Activated T-helper 1 cell treated with anti-CD3 and anti-CD28 coated beads, Interleukin-2, amount 50 U/mL, for 16 hours (primary cell): ENCODE data around the gene KRT28.
"Not testable (repeated sequence)": the region's sequence is repeated elsewhere in the genome, so short reads cannot be mapped to it uniquely, and the experiment has no call there.

Source experiments
- DNase-seq, 2 donors: peaks; one replicate each; pipeline ENCODE4 v3.0.0-alpha.2; 2020; ENCODE audit warnings: low read depth in 1 of 2, low spot score in 1 of 2

The KRT28 gene

GRCh38 chr17:40819528-40820125 lies 19.9 kb upstream of the KRT28 start:
- no peak for DNase-seq

DNA sequence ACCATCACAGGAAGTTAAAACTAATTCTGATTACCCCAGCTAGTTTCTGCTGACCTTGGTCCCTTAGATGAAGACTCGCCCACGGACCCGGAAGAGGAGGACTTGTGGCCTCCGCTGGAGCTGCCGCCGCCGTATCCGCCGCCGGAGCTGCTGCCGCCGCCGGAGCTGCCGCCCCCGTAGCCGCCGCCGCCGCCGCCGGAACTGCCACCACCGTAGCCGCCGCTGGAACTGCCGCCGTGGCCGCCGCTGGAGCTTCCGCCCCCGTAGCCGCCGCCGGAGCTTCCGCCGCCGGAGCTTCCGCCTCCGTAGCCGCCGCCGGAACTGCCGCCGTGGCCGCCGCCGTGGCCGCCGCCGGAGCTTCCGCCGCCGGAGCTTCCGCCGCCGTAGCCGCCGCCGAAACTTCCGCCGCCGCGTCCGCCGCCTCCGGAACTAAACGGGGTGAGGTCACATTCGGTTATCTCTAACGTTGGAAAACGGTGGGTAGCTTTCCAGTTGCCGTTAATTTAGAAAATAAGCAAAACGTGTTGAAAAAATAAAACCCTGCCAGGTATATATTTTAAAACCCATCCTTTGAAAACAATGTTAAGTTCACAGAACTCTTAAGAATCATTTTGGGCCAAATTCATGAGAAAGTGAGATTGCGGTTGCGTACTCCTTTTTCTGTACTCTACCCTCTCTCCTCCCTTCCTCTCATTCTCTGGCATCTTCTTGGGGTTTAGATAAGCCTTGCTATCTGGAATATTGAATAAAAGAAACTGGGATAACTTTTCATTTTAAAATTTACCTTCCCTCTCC lies 19.2 kb upstream of the KRT28 start:
- peak; percentile 71 to 78 for DNase-seq

- no peak for DNase-seq
Measured at GRCh38 chr17:40818343-40818732, 18.6 kb upstream of the KRT28 start.

DNA sequence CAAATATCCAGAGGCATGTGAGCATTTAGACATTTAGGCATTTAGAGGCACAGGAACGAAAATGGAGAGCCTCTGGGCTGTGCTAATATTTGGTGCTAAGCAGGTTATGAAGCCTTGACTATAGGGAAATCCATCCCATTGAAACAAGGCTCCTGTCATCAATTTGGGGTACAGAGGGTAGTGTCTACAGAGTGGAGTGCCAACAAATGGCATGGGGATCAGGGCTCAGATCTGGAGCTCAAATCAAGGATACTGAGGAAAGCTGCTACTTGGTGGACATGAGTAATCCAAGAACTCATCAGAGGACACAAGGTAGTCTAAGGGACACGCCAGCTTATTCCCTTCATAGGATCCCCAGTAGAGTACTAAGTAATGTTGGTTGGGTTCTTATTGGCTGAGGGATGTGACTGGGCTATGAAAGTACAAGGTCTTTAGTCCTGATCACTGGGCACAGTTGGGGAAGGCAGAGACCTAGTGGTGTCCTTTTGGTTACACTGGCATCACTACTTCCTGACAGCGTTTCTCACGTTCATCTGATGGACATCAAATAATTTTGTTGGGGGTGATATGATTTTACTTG lies 17.4 kb upstream of the KRT28 start:
- DNase-seq = no peak

DNA sequence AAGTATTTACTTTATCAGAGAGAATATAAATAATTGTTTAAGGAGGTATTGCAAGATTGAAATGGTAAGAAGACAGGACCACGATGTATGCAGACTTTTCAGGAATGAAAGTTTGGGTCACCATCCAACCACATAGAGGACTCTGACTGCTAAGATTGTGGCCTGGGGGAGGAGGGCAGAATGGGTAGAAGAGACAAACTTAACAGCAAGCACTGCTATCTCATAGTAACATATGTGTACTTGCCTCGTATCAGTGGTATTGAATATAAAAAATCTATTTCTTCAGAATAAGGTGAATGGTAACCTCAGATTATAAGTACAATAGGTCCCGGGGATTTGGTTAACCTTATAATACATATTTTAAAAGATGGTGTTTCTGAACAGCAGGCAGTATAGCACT lies 16.8 kb upstream of the KRT28 start:
- DNase-seq = no peak

- DNase-seq = no peak
Measured at GRCh38 chr17:40815381-40815780, 15.6 kb upstream of the KRT28 start.

GRCh38 chr17:40814657-40815056 lies 14.9 kb upstream of the KRT28 start:
- DNase-seq = not testable (repeated sequence)

DNA sequence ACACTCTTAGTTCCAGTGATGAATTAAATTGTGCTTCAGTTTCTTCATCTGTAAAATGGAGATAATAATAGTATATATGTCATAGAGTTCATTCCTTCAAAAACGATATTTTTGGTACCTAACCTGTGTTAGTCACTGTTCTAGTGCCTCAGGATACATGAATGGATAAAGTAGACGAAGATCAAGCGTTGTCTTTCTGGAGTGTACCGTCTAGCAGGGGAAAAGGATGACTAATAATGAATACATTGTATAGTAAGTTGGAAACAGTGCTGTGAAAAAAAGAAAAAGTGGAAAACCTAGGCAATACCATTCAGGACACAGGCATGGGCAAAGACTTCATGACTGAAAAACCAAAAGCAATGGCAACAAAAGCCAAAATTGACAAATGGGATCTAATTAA lies 14.0 kb upstream of the KRT28 start:
- no peak for DNase-seq

GRCh38 chr17:40812639-40813038 lies 12.9 kb upstream of the KRT28 start:
- DNase-seq = no peak

DNA sequence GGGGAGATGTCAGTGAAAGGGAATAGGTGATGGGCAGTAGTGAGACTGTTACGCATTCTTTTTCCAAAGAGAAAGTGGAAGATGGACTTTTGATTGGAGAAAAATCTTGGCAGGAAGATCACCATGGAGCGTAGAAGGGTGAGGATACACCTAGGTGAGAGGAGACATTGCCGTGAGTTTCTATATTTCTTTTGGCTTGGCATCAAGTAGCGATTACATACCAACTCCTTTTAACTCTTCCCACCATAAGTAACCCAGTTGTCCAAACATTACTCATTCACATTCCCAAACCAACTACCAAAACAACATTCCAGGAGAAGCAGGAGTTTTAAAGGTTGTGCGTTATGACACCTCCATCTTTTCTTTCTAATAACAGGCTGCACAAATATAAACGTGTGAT lies 10.7 kb upstream of the KRT28 start:
- DNase-seq = no peak

DNA sequence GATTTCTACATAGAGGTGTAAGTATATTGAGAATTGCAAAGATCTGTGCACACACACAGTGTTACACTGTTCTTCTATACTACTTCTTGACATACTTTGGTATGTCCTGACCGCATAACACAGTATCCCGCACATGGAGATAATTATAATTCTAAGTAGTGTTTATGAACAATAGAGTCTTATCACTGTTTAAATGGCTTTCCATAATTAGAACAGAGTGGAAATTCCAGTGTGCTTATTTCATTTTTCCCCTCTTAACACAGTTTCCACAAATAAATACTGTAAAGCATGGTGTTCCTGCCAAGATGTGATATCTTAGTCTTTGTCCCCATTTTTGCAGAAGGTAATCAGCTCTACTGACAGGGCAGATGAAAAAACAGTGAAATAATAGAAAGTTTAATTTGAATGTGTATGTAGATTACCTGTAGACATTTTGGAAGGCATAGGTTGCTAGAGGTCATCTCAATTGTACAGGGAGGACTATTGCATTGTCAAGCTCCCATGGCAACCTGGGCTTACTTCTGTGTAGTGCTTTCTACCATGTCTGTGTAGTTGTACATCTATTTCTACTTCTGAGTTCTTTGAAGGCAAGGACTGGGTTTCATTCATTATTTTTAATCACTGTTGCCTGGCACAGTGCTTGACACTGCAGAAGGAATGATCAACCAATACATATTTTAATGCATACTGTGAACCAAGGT lies 10.1 kb upstream of the KRT28 start:
- DNase-seq = no peak

DNA sequence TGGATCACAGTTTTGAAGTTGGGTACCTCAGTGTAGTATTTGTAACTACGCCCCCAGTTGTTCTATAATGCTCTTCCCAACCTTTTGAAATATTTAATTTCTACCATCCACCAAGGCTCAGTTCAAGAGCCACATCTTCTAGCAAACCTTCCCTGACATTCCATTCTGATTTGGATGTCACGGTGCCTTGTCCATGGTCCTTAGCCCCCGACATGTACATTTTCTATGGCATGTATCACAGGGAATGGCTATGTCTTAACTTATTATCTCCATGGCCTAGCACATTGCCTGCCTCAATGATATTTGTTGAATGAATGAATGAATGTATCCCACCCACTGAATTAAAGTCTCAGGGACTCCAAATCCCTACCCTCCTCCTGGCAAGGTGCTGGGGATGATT lies 6.4 kb upstream of the KRT28 start:
- no peak for DNase-seq

DNA sequence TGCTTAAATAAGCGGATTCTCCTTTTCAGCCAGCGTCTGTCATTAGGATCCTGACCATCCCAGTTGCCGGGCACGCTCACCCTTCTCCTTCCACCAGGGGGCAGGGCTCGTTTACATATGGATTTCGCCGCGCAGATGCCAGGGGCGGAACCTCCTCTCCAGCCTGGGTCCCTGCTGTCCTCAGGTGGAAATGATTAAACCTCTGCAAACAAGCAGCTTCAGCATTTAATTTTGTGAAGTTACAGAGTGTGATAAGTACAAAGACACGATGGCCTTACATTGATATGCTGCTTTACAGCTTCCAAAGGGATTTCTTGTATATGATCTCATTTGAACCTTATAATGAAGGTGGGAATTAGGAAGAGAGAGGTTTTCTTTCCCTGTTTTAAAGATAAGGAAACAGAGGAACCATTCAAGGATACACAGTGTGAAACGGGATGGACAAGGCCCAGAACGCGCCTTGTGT lies 3.9 kb upstream of the KRT28 start:
- peak; percentile 47 to 57 for DNase-seq

- DNase-seq = no peak
Measured at GRCh38 chr17:40801157-40801556, 1.4 kb upstream of the KRT28 start.

DNA sequence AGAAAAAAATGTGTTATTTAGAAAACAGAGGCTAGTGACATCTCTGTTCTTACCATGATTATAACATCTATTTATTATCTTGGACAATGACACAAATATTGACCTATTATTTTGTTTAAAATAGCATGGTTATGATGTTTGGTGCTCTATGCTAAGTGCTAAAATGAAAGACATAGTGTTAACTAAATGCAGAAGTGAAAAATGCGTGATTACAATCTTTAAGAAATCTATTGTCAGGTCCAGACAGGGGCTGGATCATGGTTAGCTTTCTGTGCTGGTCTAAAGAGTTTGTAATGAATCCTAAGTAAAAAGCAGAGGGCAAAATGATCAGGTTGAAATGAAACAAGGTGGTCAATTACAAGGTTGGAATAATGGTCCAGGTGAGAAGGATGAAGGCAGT lies 622 bp upstream of the KRT28 start:
- DNase-seq = no peak

- DNase-seq = no peak
Measured at GRCh38 chr17:40796846-40797245, 2.9 kb downstream of the KRT28 start.

DNA sequence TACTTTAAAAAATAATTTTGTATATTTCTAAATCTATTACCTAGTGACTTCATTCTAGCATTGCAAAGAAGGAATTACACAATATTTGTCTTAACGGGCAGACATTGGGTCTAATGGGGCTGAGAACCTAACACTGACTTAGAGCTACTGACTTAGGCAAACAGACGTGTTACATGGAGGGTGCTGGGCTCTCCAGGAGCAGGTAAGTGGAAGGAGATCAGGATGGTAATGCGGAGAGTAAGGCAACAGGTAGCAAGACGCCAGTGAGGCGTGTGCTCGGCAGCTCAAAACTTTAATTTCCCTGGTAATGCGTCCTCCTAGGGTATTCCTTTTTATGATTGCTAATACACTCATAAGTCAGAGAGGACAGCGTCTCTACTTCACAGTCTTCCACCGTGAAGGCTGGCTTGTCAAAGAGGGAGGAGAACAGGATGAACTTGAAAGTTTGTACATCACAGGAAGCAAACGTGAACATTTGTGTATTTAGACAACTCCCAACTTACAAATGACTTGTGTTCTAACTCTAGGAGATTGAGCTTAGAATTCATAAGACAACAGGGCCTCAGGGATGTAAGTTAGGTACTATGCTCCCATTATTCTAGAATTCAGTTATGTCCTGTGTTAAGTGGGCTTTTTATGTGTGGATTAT lies 4.6 kb downstream of the KRT28 start:
- no peak for DNase-seq

DNA sequence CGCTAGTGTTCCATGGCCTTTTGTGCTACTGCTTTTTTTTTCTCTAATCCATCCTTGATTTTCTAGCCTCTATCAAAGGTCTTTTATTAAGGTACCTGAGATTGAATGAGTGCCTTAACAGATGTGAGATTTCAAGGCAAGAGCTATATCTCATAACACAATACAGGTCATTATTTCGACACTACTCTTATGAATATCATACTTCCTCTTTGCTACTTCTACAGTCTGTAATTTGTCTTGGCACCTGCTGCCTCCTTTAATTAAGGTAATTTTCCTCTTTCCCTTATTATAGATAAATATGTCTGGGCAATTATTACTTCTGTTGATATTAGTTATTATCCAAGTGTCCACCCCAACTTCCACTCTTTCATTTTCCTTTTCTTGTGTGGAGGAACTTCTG lies 5.3 kb downstream of the KRT28 start:
- DNase-seq = no peak

DNA sequence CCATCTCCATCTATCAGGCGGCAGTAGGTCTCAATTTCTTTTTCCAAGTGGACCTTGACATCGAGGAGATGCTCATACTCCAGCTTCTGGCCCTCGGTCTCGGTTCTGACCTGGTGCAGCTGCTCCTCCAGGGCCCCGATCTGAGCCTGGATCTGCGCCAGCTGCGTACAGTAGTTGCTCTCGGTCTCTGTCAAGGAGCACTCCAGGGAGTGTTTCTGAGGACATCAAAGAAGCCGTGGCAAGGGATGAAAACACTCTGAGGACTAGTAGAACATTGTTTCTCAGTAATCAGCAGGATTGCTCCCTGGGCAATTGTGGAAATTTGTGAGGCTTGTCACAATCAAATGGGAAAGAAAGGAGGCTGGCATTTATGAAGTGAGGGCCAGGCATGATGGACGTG lies 5.9 kb downstream of the KRT28 start:
- DNase-seq = no peak

- no peak for DNase-seq
Measured at GRCh38 chr17:40791787-40792436, 7.8 kb downstream of the KRT28 start.

- no peak for DNase-seq
Measured at GRCh38 chr17:40791111-40791510, 8.6 kb downstream of the KRT28 start.
